Activated naive CD4-positive, alpha-beta T cell treated with anti-CD3 and anti-CD28 coated beads, Interleukin-2, amount 50 U/mL, for 16 hours (primary cell): ENCODE measurements around the gene POU1F1.
"Not testable (repeated sequence)": the region's sequence is repeated elsewhere in the genome, so short reads cannot be mapped to it uniquely, and the experiment has no call there.

Experiments used
- DNase-seq: peaks from one replicate; pipeline ENCODE4 v3.0.0-alpha.2; 2020

Gene POU1F1

DNA sequence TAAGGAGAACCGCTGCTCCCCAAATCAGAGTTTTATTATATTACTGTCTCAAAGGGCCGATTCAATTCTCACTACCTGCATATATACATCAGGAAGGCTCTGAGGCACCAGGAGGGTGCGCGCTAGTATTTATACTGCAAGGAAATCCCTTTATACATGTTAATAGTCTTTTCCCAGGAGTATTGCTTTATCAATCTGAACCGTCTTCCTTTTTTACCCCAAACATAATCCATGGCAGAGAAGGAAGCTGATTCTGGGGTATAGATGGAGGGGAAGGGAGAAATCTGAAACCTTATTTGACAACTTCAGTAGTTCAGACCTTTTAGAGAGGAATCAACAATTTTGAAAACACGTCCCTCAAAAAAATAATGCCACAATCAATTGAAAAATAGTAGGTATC is at the start of gene POU1F1:
Gene POU1F1, minus strand, starts transcription at position 101 of the 400 bp plus-strand sequence. CDS start 122 bp downstream, outside the sequence.
- DNase-seq, result no peak

DNA sequence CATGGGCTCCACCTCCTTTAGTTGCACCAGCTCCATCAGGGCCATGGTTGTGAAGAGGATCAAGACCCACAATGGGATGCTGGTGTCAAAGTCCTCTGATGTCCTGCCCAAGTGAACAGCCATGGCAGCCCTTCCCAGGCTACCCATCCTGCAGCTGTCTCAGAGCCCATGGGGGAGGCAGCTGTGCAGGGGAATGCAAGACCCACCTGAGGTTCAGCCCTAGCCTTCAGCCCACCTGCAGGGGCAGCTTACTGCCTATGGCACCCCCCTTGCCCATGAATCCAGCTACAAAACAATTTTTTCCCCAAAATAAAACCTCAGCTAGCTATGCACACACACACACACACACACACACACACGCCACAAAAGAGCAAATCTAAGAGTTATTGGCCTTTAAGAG is 48.2 kb upstream of the POU1F1 start:
- DNase-seq, result no peak

- no peak for DNase-seq
Observed at GRCh38 chr3:87320756-87321626, 44.6 kb upstream of the POU1F1 start.

- no peak for DNase-seq
Observed at GRCh38 chr3:87318617-87319021, 42.2 kb upstream of the POU1F1 start.

GRCh38 chr3:87317779-87318178 is 41.4 kb upstream of the POU1F1 start:
- DNase-seq, result no peak

DNA sequence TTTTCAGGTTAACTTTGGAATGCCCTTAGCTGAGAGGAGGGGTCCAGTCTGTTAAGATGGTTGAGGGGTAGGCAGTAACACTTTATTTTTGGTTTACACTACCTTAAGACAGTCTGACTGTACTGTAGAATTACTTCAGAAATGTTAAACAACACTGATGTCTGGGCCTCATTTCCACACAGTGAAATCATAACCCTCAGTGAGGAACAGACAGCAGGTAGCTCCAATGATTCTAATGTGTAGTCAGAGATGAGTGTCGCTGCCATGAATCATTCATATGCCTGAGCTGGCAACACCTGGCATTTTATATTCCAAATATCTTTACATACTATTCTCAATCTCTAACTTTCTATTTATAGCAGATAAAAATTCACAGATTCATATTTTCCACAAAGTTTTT is 37.3 kb upstream of the POU1F1 start:
- DNase-seq, result no peak

GRCh38 chr3:87311309-87311708 is 34.9 kb upstream of the POU1F1 start:
- no peak for DNase-seq

GRCh38 chr3:87309601-87310000 is 33.2 kb upstream of the POU1F1 start:
- DNase-seq, result no peak

DNA sequence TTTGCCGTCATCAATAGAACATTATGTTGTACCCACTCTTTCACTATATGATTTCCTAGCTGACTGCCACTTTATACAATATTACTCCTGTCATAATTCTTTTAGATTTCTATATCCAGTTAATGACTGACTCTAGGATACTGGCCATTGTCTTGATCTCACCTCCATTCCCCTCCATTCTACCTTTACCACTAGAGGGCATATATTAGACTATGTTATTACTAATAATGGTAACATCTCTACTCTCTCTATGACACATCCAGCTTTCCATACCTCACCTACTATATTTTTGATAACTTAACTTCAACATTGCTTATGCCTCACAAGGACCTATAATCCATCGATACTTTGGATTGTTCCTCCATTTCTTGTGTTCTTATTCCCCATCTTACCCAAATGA is 31.4 kb upstream of the POU1F1 start:
- no peak for DNase-seq

DNA sequence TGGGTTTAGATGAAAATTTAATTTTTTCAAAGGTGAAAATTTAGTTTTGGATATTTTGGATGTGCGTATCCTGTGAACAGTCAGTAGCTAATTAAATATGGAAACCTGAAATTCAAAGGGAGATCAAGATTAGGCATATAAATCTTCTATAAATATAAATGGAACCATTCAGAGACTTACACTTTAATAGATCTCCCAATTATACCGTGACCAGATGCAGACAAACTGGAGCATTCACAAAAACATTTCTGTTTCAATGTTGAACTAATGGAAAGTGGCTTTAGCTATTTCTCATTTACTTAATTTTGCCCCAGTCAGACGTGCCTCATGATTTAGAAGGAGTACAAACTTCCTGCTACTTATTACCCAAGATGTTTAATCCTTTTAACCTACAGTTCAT is 29.1 kb upstream of the POU1F1 start:
- no peak for DNase-seq

DNA sequence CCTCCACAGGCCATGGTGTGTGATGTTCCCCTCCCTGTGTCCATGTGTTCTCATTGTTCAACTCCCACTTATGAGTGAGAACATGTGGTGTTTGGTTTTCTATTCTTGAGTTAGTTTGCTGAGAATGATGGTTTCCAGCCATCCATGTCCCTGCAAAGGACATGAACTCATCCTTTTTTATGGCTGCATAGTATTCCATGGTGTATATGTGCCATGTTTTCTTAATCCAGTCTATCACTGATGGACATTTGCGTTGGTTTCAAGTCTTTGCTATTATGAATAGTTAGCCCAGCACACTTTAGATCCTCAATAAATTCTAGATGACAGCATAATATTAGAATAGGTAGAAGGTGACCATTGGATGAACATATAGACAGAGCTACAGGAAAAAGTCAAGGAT is 28.6 kb upstream of the POU1F1 start:
- DNase-seq, result not testable (repeated sequence)

DNA sequence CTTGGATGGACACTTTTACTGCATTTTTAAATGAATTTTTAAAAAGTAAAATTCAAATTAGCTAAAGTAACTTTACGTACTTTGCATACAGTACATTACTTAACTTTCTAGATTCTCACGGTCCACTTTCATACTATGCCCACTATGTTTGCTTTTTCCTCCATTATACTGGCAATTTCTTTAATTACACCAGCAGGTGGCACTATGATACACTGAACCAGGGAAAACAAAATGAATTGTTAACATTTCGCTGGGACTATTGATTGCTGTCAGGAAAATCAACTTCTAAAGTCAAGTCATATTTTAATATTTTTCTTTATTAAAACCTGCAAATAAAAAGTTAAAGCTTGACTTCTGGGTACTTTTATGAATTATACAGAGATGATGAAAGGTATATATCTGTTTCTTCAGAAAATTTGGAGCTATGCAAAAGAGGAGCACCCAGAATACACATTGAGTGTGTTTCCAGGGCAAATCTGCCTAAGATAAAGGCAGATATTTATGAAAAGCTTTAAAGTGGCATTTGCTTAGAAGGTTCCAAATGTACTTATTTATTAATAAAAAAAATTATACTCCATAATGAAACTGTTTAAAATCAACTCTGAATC is 21.8 kb upstream of the POU1F1 start:
- no peak for DNase-seq

DNA sequence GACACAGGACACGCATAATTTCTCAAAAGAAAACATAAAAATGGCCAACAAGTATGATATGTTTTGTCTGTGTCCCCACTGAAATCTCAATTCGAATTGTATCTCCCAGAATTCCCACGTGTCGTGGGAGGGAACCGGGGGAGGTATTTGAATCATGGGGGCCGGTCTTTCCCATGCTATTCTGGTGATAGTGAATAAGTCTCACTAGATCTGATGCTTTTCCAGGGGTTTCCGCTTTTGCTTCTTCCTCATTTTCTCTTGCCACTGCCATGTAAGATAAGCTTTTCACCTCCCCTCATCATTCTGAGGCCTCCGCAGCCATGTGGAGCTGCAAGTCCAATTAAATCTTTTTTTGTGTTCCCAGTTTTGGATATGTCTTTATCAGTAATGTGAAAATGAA is 12.1 kb upstream of the POU1F1 start:
- no peak for DNase-seq

- no peak for DNase-seq
Observed at GRCh38 chr3:87287011-87287410, 10.6 kb upstream of the POU1F1 start.

GRCh38 chr3:87272718-87273341 is 3.6 kb downstream of the POU1F1 start:
- DNase-seq, result no peak

DNA sequence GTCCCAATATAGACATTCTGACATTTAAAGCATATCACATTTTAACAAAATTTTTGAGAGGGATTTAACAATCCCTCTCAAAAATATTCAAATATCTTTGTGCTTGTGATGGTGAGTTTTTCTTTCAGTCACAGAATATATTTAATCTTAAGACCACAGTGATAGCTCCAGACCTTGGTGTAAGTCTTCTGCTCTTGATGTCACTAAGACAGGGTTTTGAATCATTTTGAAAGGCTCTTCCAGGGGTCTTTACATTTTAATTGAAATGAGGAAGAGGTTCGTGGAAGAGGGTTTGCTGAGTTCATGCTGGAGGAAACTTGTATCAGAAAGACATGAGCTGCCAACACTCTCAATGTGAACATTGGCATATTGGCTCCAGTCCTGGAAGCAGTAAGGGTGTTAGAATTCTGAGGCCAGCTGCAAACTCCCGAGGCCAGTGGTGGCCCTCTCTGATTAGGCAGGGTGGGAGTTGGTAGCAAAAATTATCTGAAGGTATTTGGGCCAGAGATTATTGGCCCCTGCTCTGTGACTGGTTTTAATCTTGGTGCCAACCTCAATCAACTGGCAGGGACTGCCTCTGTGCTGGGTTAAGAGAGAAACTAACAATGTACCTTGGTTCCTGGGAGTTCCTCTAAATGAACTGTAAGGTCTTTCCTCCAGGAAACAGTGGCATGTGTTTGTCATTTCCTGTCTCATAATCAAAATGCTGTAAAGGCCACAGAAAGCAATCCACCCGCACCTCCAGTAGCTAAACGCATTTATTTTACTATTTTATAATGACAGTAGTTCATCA is 5.3 kb downstream of the POU1F1 start:
- no peak for DNase-seq

GRCh38 chr3:87269723-87270122 is 6.7 kb downstream of the POU1F1 start:
- no peak for DNase-seq

DNA sequence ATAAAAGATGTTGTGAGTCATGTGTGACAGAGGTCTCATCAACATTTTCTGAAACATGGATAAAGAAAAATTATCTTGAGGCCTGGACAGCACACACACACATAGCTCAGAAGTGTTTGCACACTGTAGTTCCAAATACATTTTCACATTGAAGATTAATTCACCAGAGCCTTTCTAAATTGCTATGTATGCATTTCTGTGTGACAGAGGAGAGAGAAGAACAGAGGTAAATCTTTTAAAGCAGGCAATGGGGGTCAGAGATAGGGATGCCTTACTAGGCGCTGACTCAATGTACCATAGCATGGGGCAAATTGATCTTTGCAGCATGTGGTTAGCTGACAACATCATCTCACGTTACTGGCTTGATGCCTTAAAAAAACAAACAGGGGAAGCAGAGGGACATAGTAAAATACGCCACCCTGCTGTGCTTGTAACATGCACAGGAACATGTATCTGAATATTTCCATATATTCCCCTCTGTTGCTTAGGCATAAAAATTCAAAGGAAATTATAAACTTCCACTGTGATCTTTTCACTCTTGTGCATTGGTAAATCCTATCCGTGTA is 7.7 kb downstream of the POU1F1 start:
- no peak for DNase-seq

- DNase-seq, result no peak
Observed at GRCh38 chr3:87267953-87268645, 8.3 kb downstream of the POU1F1 start.

DNA sequence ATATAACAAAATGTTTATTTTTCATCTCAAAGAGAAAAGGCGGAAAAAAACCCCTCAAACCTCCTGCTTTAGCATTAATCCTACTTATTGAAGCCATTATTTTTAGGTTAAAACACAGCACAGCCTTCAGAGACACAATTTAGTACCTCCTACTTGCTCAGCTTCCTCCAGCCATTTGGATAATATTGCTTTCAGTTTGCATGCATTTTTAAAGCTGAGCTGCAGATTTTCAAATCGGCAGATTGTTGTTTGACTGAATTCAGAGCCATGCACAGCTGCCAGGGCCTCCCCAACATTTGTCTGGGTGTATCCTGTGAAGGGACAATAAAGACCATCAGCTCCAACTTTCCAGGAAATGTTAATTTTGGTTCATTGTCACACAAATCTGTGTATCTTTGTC is 14.5 kb downstream of the POU1F1 start:
- DNase-seq, result no peak

DNA sequence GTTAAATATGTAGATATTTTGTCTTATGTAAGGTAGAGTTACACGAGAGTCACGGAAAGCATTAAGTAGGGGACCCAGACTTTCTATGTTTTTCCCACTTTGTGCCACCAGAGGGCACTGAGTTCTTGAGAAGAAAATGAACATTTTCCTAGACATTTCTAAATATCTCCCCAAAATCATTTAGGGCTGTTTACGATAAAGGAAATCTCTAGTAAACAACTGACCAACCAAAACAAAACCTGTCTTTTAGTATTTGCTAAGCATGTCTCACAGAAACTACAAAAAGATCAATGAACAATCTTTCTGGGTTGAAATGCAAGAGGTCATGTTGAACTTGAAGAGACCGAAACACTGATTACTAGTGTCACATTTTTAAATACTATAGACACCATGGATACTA is 16.1 kb downstream of the POU1F1 start:
- DNase-seq, result peak; percentile 29

DNA sequence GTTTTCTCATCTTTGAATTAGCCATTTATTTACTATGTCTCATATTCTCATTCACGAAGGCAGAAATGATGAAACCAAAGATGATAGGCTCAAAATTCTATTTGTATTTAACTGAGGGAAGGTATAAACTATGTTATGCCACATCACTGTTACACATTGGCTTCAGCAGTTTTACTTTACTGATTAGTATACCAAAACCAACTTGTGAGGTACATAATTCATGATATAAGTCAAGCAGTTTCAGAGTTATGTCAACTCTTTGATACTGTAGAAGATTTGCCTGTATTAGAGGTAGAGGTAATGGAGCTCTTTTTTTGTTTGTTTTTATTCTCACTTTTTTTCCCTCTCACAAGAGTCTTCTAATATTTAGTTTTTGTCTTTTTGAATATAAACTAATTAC is 26.4 kb downstream of the POU1F1 start:
- no peak for DNase-seq
